Left forelimb (tissue), 1 donor: ENCODE measurements around the gene RNF4.
"Not testable (repeated sequence)": the region's sequence is repeated elsewhere in the genome, so short reads cannot be mapped to it uniquely, and the experiment has no call there.

Experiments used
- DNase-seq: peaks from one replicate; pipeline ENCODE4 v3.0.0-alpha.2; 2018; ENCODE audit warnings: low spot score

Gene RNF4

GRCh38 chr4:2457481-2458295, 11.2 kb upstream of the RNF4 start:
- no peak for DNase-seq

- no peak for DNase-seq
Observed at GRCh38 chr4:2458546-2459491, 10.1 kb upstream of the RNF4 start.

GRCh38 chr4:2459589-2460349, 9.1 kb upstream of the RNF4 start:
- DNase-seq, result no peak

- DNase-seq, result no peak
Observed at GRCh38 chr4:2461246-2461960, 7.5 kb upstream of the RNF4 start.

- DNase-seq, result peak; percentile 87
Observed at GRCh38 chr4:2462218-2462991, 6.5 kb upstream of the RNF4 start.

GRCh38 chr4:2462992-2463762, 5.7 kb upstream of the RNF4 start:
- DNase-seq, result no peak

GRCh38 chr4:2465032-2465431, 3.9 kb upstream of the RNF4 start:
- no peak for DNase-seq

- not testable (repeated sequence) for DNase-seq
Observed at GRCh38 chr4:2465544-2465943, 3.4 kb upstream of the RNF4 start.

GRCh38 chr4:2469192-2469984, 482 bp downstream of the RNF4 start:
- DNase-seq, result no peak

- DNase-seq, result no peak
Observed at GRCh38 chr4:2470791-2471190, 1.9 kb downstream of the RNF4 start.

- DNase-seq, result no peak
Observed at GRCh38 chr4:2472187-2472586, 3.3 kb downstream of the RNF4 start.

- DNase-seq, result no peak
Observed at GRCh38 chr4:2478229-2478628, 9.3 kb downstream of the RNF4 start.

- DNase-seq, result no peak
Observed at GRCh38 chr4:2480649-2481048, 11.7 kb downstream of the RNF4 start.

- DNase-seq, result no peak
Observed at GRCh38 chr4:2482192-2482591, 13.3 kb downstream of the RNF4 start.

GRCh38 chr4:2482693-2483092, 13.8 kb downstream of the RNF4 start:
- DNase-seq, result no peak

GRCh38 chr4:2483237-2483636, 14.3 kb downstream of the RNF4 start:
- no peak for DNase-seq

- DNase-seq, result no peak
Observed at GRCh38 chr4:2484185-2484584, 15.3 kb downstream of the RNF4 start.

GRCh38 chr4:2484993-2485392, 16.1 kb downstream of the RNF4 start:
- DNase-seq, result no peak

- no peak for DNase-seq
Observed at GRCh38 chr4:2485956-2486355, 17.1 kb downstream of the RNF4 start.
